Activated CD4-positive, CD25-positive, alpha-beta regulatory T cell (primary cell): ENCODE measurements around the gene FTO.

Experiments used
- DNase-seq, 4 experiments: peaks; one replicate each; lab custom pipeline; 2025; lab: John Stamatoyannopoulos, UW

The FTO gene

DNA sequence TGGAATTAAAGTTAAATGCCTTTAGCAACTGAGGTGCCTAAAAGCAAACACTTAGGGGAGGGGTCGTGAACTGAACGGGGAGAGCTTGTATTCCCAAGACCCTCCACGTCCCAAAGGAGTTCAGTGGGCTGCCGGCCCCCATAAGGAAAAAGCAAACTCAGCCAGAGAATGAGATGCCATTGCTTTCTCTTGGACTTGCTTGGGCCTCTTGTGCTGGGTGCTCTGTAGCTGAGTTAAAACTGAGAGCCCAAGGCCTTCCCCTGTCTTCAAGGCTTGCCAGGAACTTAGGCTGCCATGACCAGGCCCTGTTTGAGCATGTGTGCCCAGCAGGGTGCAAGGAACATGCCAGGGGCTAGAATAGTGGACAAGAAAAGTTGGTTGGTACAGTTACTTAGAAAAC, 382.8 kb downstream of the FTO start:
- no peak for DNase-seq

- no peak for DNase-seq
Observed at GRCh38 chr16:54090602-54091001, 386.6 kb downstream of the FTO start.

GRCh38 chr16:54093281-54093680, 389.3 kb downstream of the FTO start:
- DNase-seq: no peak

- DNase-seq: no peak
Observed at GRCh38 chr16:54094641-54095040, 390.7 kb downstream of the FTO start.

- DNase-seq: no peak
Observed at GRCh38 chr16:54096607-54097006, 392.7 kb downstream of the FTO start.

DNA sequence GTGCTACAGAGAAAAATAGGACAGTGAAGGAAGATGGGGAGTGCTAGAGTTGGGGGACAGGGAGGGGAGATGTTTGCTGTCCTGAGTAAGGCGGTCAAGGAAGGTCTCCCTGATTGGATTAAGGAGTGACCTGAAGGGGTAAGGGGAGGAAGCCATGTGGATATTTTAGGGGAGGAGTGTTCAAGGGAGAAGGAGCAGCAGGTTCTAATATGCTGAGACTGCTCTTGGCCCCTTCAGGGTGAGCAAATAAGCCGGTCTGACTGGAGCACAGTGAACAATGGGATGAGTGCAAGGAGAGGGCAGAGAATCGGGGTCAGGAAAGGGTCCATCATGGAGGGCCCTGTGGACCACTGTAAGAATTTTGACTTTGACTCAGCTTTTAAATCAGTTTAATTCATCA, 393.8 kb downstream of the FTO start:
- DNase-seq: no peak

DNA sequence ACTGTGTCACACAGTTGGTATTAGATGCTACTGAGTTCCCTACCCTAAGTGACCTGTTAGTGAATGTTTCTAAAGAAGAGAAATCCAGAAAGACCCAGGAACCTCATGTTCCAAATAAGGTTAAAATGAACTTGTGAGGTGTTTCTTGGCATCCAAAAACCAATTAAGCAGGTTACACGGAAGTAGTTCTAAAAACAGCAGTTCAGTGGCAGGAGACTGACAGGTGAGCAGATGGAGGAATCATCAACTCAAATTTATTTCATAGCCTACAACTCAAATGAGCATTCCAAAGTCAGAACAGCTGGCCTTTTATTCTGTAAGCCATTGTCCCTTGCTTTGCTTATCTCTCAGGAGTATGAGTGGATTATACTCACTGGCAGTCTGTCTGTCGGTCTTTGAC, 394.3 kb downstream of the FTO start:
- no peak for DNase-seq

- no peak for DNase-seq
Observed at GRCh38 chr16:54099627-54100026, 395.7 kb downstream of the FTO start.

- no peak for DNase-seq
Observed at GRCh38 chr16:54102888-54103866, 399.2 kb downstream of the FTO start.

GRCh38 chr16:54106057-54106456, 402.1 kb downstream of the FTO start:
- no peak for DNase-seq

DNA sequence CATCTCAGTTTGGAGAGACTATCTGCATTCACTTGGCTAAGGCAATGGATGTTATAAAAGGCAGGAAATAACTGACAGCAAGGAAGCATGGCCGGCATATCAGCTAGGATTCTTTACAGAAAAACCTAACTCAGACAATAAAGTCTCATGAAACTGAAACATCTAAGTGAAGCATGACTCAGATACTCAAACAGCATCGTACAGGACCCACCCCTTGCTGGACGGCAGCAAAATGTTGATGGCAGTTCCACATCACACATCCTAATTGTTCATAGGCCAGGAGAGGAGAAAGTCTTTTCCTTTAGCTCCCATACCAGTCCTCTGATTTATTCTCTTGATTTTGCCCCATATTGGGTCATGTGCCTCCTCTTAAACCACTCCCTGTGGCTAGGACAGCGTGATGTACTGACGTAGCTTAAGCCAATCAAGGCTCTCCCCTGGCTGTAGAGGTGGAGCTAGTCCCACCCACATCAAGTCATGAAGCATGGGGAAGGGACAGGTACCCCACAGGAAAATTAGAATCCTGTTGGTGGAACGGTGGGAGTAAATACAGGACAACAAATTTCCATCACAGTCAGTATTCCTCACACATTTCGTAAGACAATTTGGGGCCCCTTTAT, 403.7 kb downstream of the FTO start:
- DNase-seq: no peak

DNA sequence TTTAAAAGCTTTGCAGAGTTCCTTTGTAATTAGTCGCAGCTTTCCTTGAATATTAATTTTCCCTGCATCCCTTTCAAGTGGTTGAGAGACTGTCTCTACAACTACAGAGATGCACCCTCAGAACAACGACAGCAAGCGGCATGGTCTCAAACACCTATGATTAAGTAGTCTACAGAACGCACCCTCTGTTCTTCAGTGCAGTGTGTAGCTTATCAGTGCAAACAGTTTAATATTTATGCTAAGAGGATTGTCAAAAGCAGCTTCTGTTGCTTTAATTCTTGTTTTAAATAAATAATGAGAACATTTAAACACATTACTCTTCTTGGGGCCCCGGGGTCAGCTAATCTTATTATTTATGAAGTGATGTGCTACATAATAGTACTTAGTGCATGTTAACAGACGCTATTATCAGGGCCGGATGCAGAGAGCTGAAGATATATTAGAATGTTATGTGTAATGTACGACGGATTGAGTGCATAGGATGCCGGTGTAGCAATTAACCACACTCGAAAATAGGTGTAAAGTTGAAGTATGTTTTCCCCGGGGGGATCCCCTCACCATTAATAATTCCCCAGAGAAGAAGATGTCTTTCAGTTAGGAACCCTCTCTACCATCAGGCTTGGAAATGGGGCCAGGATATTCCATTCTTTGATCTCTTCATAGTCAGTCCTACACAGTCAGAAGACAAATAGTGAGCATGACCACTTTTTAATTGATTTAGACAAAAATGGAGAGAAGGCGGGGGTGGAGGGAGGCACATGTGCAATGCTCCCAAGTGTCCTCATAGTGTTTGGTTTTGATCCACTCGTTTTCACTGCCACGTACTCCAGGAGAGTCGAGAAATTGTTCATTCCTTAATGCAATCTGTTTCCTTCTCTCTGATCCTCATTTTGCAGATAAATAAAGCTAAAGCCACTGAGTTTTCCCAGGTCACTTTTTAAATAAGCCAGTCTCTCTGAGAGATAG, 406.3 kb downstream of the FTO start:
- DNase-seq: no peak

GRCh38 chr16:54112451-54113206, 408.7 kb downstream of the FTO start:
- no peak for DNase-seq

- DNase-seq: no peak
Observed at GRCh38 chr16:54115558-54115957, 411.6 kb downstream of the FTO start.

GRCh38 chr16:54116124-54116655, 412.2 kb downstream of the FTO start:
- DNase-seq: no peak

GRCh38 chr16:54118846-54119245, 414.9 kb downstream of the FTO start:
- DNase-seq: no peak

DNA sequence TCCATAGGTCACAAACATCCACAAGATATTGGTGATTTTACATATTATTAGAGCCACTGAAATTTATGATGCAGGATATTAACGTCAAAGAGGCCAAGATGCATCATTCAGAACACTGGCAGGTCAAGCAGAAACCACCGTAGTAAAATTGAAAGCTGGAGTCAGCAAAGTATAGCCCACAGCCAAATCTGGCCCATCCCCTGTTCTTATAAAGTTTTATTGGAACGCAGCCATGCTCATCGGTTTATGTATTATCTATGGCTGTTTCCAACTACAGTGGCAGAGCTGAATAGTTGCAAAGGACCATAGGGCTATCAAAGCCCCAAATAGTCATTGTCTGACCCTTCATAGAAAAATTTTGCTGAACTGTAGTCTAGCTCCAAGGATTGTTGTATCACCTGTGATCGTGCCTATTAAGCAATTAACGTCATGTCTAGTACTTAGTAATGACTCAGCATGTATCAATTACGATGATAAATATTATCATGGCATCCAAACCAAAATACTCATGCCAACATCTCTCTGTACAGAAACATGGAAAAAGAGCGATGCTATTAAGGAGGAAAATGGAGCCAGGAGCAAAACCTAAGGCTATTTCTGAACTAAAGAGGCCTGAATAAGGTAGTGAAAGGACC, 417.0 kb downstream of the FTO start:
- DNase-seq: no peak

DNA sequence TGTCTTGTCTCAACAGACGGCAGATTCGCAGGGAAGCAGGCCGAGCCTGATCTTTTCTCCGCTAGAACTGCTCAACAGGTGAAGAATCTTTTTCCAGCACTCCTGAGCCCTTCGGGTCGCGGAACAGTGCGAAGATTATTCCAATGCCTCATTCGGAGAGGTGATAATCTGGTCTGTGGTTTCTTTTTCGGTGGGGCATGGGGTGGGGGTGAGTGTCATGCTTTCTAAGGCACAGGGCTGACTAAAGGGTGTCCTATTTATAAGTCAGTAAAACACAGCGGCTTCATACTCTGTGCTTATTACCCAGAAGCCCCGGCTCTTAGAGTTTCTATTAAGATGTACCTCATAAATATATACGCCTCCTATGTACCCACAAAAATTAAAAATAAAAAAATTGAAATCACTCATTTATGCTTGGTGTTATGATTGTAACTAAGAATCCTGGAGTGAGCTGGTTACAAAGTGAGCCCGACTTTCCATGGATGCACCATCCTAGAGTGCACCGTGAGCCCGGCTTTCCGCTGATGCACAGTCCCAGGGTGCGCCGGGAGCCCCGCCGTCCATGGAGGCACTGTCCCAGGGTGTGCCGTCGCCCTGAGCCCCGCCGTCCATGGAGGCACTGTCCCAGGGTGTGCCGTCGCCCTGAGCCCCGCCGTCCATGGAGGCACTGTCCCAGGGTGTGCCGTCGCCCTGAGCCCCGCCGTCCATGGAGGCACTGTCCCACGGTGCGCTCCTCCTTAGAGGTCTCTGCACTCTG, 417.8 kb downstream of the FTO start:
- DNase-seq: no peak

- no peak for DNase-seq
Observed at GRCh38 chr16:54123766-54124165, 419.8 kb downstream of the FTO start.
